Activated CD4-positive, alpha-beta T cell treated with anti-CD3 and anti-CD28 coated beads for 48 hours (primary cell): Measurements from ENCODE around the gene IFI16.
"Not testable (repeated sequence)": the region's sequence is repeated elsewhere in the genome, so short reads cannot be mapped to it uniquely, and the experiment has no call there.

Experiments
- DNase-seq: peaks from one replicate; pipeline ENCODE4 v3.0.0-alpha.2; 2020

IFI16 gene

GRCh38 chr1:159008744-159009188 is 941 bp upstream of the IFI16 start:
- DNase-seq, result peak; percentile 74

GRCh38 chr1:159009287-159009686 is 420 bp upstream of the IFI16 start:
- DNase-seq, result no peak

GRCh38 chr1:159010391-159010790 is 684 bp downstream of the IFI16 start:
- DNase-seq, result no peak

DNA sequence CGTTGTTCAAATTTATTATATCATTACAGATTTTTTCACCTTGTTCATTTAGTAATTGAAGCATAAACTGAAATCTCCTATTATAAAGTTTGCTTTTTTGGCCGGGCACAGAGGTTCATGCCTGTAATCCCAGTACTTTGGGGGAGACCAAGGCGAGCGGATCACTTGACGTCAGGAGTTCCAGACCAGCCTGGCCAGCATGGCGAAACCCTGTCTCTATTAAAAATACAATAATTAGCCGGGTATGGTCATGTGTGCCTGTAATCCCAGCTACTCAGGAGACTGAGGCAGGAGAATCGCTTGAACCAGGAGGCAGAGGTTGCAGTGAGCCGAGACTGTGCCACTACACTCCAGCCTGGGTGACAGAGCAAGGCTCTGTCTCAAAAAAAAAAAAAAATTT is 1.3 kb downstream of the IFI16 start:
- peak; percentile 46 for DNase-seq

- DNase-seq, result no peak
Observed at GRCh38 chr1:159011751-159012150, 2.0 kb downstream of the IFI16 start.

GRCh38 chr1:159012495-159012894 is 2.8 kb downstream of the IFI16 start:
- peak; percentile 77 for DNase-seq

- DNase-seq, result peak; percentile 25
Observed at GRCh38 chr1:159014003-159014571, 4.4 kb downstream of the IFI16 start.

DNA sequence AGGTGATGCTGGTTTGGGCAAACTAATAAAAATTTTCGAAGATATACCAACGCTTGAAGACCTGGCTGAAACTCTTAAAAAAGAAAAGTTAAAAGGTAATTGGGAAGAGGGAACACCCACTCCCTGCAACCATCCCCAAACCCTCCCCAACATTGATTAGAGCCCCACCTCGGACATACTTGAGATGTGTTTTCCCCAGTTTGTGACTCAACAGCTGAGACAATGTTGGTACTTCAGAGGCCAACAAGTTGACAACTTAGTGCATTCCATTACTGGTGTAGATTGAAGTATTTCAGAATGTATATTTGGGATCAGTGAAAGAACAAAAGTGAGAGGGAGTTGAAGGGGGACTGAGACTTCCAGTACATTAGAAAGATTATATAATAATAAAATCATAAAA is 5.1 kb downstream of the IFI16 start:
- peak; percentile 40 for DNase-seq

- peak; percentile 79 for DNase-seq
Observed at GRCh38 chr1:159015440-159015909, 5.8 kb downstream of the IFI16 start.

GRCh38 chr1:159023723-159024122 is 14.0 kb downstream of the IFI16 start:
- no peak for DNase-seq

- no peak for DNase-seq
Observed at GRCh38 chr1:159025043-159025442, 15.3 kb downstream of the IFI16 start.

- DNase-seq, result not testable (repeated sequence)
Observed at GRCh38 chr1:159026841-159027240, 17.1 kb downstream of the IFI16 start.

DNA sequence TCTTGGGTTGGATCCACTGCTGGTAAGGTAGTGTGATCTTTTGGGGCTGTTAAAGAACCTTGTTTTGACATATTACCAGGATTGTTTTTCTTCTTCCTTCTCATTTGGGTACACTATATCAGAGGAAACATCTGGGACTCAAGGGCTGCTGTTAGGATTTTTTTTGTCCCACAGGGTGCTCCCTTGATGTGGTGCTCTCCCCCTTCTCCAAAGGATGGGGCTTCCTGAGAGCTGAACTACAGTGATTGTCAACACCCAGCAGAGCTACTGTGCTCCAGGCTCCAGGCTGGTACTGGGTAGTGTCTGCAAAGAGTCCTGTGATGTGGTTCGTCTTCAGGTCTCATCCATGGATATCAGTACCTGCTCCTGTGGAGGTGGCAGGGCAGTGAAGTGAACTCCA is 20.6 kb downstream of the IFI16 start:
- DNase-seq, result no peak

GRCh38 chr1:159030877-159031447 is 21.3 kb downstream of the IFI16 start:
- DNase-seq, result no peak

DNA sequence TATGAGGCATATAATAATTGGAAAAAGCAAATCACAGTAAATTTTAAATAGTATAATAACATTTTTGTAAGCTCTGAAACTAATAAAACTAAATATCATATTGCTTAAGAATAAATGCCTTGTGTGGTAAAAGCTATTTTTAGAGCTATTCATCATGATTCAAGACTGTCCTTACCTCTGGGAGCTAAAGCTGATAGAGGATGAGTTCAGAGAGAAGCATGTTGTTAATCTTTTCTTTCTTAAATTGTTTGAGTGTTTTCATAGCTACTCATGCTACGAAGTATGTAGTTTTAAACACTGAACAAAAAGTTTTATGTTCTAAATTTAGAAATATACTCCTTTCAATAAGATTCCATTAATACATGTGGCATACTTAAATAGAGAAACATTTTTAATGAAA is 30.5 kb downstream of the IFI16 start:
- DNase-seq, result no peak

DNA sequence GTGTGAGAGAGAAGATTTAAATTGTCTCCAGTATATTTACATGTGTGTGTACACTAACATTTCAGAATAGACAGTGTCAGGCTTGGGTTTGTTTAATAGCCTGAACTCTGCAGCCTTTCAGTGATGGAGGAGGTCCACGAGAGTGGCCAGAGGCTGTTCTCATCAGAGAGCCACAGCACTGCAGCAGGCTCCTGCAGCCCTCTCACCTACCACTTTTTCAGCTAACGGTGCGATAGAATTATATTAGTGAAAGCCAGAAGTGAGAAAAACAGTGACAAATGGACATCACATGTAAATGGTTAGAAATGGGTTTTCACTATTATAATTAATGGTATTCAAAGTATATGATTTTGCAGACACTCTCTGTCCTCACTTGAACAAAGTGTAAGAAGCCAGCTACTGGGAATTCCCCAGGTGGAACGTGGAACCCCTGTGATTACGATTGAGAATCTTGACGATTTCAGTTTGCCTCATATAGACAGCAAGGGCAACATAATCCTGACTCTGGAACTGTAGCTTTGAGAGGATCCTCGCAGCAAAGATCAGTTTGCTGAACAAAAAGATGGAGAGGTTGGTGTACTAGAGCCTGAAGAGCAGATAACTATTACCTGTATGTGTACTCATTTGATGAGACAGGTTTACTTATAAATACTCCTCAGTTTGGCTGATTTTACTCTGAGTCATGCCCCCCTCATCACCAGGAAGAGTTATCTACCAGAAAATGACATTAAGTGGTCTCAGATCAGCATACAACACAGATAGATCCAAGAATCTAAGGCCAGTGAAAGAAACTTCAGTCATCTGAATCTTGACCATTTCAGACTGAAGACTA is 31.4 kb downstream of the IFI16 start:
- DNase-seq, result no peak

DNA sequence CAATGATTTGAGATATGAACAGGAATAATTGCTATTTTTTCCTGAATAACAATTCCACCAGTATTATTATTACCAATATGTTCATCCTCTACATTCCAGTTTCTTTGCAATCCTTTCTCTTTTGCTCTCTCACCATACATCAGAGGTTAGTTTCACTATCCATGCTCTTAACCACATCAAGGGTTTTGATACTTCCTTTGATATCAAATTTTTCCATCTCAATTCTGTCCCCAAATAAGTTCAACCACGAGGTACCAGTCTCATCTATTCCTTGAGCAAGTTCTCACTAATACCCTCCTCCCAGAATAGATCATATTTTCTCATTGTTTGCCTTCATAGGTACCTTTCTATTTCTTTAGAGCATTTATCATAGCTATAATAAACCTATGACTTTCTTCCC is 36.8 kb downstream of the IFI16 start:
- not testable (repeated sequence) for DNase-seq

GRCh38 chr1:159051436-159051835 is 41.7 kb downstream of the IFI16 start:
- no peak for DNase-seq

GRCh38 chr1:159054427-159054826 is 44.7 kb downstream of the IFI16 start:
- DNase-seq, result no peak

DNA sequence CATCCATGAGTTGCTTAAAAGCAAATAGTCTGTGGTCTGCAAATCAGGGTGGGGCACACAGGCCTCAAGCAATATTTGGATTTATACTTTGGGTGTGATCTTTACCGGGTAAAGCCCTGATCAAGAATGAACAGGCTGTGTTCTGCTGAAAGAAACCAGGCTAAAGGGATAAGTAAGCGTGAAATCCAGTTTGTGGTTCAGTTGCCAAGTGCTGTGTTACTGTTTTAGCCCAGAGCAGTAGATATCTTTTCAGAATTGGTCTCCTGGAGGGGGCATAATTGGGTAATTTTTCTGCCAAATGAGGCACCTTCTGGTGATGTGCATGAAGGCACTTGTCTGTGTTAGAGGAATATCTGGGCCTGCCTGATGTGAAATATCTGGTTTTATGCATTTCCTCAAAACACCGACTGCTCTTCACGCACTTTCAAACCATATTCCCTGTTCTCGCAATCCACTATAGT is 45.5 kb downstream of the IFI16 start:
- no peak for DNase-seq

- no peak for DNase-seq
Observed at GRCh38 chr1:159056069-159056698, 46.5 kb downstream of the IFI16 start.

DNA sequence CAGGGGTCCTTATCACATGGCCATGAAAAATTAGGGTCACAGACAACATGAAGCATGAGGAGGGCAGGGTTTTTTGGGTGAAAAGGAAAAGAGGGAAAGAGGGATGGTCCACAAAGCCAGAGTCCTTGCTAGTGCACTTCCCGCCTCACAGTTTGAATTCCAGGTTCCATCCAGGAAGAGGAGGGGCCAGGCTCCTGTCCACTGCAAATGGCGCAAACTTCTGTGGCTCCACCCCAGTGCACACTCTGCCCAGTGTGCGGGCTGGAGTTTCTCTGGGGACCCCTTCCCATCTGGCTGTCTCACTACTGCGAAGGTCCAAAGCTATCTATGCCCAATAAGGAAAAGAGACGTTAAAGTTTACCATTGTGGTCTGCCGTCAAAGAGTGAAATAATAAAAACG is 49.0 kb downstream of the IFI16 start:
- DNase-seq, result no peak

GRCh38 chr1:159065106-159065505 is 55.4 kb downstream of the IFI16 start:
- no peak for DNase-seq
